NCI-H1092 treated with DMSO at 0.1 percent for 48 hours (cell line): ENCODE measurements around the gene ZNF831.
A peak's percentile ranks its signal among the peaks of the same experiment; 100 is the strongest.

ENCODE experiments used
- DNase-seq: peaks from one replicate; lab custom pipeline; 2025; lab: John Stamatoyannopoulos, UW

ZNF831 gene

GRCh38 chr20:59214606-59215547, 51.3 kb downstream of the ZNF831 start:
- DNase-seq = no peak

- DNase-seq = no peak
Observed at GRCh38 chr20:59217173-59217572, 53.6 kb downstream of the ZNF831 start.

DNA sequence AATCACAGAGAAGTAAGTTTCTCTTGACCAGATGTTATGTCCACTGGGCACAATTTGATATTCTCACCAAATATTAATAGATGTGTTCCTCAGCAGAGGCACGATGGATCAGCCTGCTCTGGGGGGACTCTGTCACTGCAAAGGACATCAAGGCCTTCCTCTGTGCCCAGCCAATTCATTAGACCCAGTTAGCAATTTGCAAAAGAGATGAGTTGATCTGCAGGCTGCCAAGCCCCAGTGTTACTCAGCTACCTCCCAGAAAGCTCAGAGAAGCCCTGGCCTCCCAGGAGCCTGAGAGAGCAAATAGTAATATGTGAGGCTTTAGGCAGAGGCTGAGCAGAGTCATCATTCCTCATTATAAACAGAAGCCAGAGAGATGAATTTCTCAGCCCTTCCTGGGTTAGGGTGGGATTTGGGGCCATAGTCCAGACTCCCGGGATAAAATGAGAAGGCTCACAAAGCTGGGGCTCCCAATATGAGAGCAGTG, 54.2 kb downstream of the ZNF831 start:
- no peak for DNase-seq

- DNase-seq = no peak
Observed at GRCh38 chr20:59219211-59219610, 55.6 kb downstream of the ZNF831 start.

DNA sequence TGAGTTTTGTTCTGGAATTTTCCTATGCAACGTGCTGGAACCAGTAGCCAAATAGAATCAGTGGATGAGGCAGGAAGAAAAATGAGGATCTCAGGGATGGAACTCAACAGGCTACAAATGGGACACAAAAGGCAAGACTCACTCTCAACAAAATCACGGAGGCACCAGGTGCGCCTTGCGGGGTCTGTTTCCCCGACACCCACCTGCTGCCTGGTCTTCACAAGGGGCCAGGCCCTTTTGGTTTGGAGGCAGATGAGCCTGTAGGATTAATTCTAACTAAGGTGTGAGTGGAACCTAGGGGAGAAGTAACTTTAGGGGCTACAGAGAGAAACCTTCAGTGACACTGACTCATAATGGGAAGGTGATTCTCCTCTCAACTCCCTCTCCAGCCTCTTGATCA, 56.5 kb downstream of the ZNF831 start:
- DNase-seq = no peak

GRCh38 chr20:59221049-59221706, 57.6 kb downstream of the ZNF831 start:
- no peak for DNase-seq

GRCh38 chr20:59221707-59222252, 58.2 kb downstream of the ZNF831 start:
- DNase-seq = no peak

- DNase-seq = peak; percentile 31
Observed at GRCh38 chr20:59222253-59223181, 58.9 kb downstream of the ZNF831 start.

DNA sequence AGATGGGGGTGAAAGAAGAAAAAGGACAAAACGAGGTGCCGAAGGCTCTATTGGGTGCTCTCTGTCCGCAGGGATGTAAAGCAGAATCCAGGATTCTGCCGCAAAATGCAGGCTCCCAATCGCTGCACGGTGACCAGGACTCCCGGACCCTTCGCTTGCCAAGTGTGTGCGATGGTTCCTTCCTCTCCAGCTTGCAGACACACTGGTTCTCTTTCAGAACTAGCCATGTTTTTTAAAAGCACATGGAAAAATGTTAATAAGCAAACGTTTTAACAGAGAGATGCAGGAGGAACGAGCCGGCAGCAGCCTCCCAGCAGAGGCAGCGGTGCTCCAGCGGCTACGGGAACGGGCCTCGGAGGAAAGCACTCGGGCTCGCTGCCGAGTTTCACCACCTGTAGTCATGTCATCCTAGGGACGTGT, 59.6 kb downstream of the ZNF831 start:
- no peak for DNase-seq

- DNase-seq = no peak
Observed at GRCh38 chr20:59223750-59224149, 60.1 kb downstream of the ZNF831 start.

- no peak for DNase-seq
Observed at GRCh38 chr20:59224236-59224635, 60.6 kb downstream of the ZNF831 start.

- DNase-seq = no peak
Observed at GRCh38 chr20:59230385-59230784, 66.8 kb downstream of the ZNF831 start.

DNA sequence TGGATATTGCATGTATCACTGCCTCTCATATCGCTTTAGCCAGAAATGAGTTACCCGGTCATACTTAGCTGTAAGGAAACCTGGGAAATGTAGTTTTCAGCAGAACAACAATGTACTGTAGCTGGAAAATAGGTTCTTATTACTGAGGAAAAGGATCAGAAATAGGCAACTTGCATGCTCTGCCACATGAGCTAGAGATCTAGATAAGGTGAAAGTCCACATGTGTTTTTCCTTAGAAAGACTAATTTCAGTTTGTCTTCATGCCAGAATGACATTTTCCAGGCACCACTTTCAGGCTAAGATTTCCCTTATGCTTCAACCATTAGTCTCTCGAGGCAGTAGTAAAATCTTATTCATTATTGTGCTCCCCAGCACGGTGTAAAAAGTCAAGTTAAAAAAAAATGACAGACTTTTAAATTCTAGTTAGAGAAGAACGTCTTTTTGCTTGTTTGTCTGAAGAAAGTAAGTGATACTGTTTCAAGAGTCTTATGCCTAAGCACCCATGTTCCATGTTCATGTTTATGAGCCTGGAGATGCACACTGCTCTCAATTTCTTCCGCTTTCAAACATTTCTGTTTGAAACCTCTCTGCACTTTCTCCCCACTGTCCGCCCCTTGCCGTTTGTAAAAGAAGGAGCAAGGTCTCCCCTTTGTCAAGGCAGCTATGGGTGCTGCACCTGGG, 67.6 kb downstream of the ZNF831 start:
- DNase-seq = no peak

DNA sequence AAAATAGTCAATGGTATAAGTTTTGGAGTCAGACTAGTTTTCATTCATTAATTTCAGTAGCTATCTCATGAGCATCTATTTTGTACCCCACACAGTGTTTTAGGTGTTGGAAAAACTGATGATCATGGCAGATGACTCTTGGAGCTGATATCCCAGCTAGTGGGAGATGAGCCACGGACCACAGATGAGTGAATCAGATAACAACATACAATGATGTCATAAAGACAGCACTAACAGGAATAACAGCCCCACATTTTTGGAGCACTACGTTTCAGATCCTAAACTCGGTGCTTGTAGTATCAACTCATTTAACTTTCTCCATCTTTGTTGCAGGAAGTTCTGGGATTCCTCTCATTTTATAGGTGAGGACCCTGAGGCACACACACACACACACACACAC, 69.0 kb downstream of the ZNF831 start:
- DNase-seq = no peak

DNA sequence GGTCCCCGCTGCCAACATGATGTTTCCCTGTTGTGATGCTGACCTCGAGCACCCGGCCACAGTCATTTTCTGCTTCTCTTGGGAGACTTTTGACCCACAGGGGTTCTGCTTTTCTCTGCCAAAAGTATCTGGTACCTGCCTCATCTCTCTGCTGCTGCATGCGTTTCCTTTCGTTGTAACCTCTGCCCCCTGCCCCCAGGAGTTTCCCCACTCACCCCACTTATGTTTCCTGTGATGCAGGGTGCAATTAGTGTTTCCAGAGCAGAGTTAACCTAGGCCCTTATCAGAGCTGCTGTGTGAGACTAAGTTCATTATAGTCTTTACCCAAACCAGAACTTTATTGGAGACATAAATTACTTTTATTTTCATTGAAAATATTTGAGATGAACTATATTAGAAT, 71.6 kb downstream of the ZNF831 start:
- DNase-seq = no peak

DNA sequence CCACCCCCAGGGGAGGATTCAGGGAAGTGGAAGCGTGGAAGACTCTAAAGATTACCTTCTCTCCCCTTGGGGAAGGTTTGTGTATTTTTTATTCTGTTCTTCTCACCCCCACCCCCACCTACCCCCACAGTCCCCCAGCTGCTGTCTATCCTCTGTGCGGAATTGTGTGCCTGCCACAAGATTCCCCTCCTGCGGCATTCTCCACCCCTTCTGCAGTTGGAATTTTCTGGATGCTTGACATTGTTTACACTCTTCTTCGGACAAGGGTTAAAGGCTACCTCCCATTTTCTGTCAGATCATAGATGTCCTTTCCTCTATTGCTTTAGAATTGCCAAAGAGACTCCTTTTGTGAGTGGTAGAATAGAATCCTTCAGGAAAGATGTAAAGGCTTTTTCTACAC, 76.4 kb downstream of the ZNF831 start:
- no peak for DNase-seq

DNA sequence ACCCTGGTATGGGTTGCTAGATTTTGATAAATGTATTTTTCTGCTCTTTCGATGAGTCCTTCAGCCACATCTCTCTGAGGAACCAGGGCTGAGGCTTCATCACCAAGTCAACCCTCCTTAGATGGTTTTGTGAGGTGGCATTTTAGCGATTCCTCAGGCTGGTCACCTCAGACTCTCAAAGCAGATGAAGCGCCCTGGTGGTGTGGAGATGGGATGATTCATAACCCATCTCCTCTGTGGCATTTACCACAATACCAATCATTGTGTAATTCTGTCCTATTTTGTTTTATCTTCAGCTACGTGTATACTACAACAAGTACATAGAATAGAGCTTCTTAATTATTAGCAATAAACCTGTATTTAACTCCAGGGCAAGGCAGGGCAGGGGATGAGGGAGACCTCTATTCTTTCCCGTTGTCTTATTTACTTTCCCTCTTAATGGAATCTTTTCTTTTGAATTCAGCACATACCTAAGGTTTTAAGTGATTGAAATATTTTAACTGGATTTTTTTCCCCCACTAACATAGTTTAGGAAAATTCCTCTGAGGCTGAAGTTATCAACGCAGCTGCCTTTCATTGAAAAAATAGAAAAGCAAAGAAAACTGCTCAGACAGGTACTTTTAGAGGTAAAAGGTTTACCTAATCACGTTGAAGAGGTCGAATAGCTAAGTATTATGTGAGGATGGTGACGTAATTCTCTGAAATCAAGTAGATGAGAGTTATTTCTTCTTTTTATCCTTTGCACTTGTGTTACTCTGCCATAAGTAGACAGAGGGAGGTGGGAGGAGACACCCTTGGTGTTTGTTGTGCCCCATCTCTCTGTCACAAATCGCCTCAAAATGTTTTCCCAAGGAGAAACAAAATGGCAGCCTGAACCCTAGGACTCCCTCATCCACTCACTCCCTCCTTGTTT, 79.3 kb downstream of the ZNF831 start:
- DNase-seq = no peak

- DNase-seq = no peak
Observed at GRCh38 chr20:59246691-59247400, 83.2 kb downstream of the ZNF831 start.
